ENCODE data around the gene OR11H7. TPM values are rescaled to one million over a fixed set of nuclear protein-coding genes. Genes with fewer than 3 reads are reported as not detected.

The OR11H7 gene
- polyA plus RNA-seq (2013): 0.07 TPM

- CTCF ChIA-PET: no interaction called here
- POLR2A ChIA-PET: no interaction called here
- peaks cover 0 to 3% (median 0%) of the 10 kb centered on the region in 5 experiments for H3K9me3 ChIP-seq (ENCODE audit: control extremely low read depth in 1 of 5, control insufficient read depth in 4 of 5, insufficient read depth in 2 of 5, low read depth in 1 of 5, low read length in 4 of 5)
- no peak within 1 kb of the TSS for H3K4me3 ChIP-seq (ENCODE audit: control insufficient read depth in 1 of 7, extremely low read depth in 1 of 7, insufficient read depth in 4 of 7, low read depth in 2 of 7, low read length in 6 of 7)
- DNase-seq: no peak
- no CpG with 5 or more reads among the region's 1 CpG for WGBS (ENCODE audit: insufficient coverage)
- peaks cover 0 to 1% (median 0%) of the 10 kb centered on the region in 5 experiments for H3K27me3 ChIP-seq (replicated peaks in 2 of 5; ENCODE audit: control insufficient read depth in 4 of 5, insufficient read depth in 5 of 5, low read length in 4 of 5)
- H3K36me3 ChIP-seq (ENCODE audit: control insufficient read depth in 4 of 4, insufficient read depth in 4 of 4, low read length in 3 of 4): no peaks in the 10 kb centered on the region
- H3K4me1 ChIP-seq (ENCODE audit: control extremely low read depth in 1 of 4, control insufficient read depth in 4 of 4, insufficient read depth in 4 of 4, low read length in 3 of 4): no peaks in the 10 kb centered on the region
- no peak within 1 kb of the TSS for H3K27ac ChIP-seq (ENCODE audit: insufficient read depth in 1 of 2, low read depth in 1 of 2, low read length in 2 of 2, poor library complexity in 1 of 2, severe bottlenecking in 2 of 2)
Measured at GRCh38 chr14:20228681-20229080, at the start of gene OR11H7. Gene OR11H7, plus strand, starts transcription at chr14:20228981.

GRCh38 chr14:20179218-20179617 is 49.6 kb upstream of the OR11H7 start:
- peaks cover 0 to 2% (median 0%) of the 10 kb centered on the region in 5 experiments for H3K9me3 ChIP-seq (ENCODE audit: control extremely low read depth in 1 of 5, control insufficient read depth in 4 of 5, insufficient read depth in 2 of 5, low read depth in 1 of 5, low read length in 4 of 5)
- H3K27ac ChIP-seq (ENCODE audit: insufficient read depth in 1 of 2, low read depth in 1 of 2, low read length in 2 of 2, poor library complexity in 1 of 2, severe bottlenecking in 2 of 2): no peak overlapping the region
- H3K36me3 ChIP-seq (ENCODE audit: control insufficient read depth in 4 of 4, insufficient read depth in 4 of 4, low read length in 3 of 4): no peaks in the 10 kb centered on the region
- ChIA-PET POLR2A (no interaction called here), CTCF (no interaction called here)
- 44% methylated on average over 5 of the region's 5 CpGs for WGBS (ENCODE audit: insufficient coverage)
- DNase-seq: peak in 2 of 3 donors; percentile 28 to 55
- peaks cover 0 to 18% (median 4%) of the 10 kb centered on the region in 4 experiments for H3K4me1 ChIP-seq (ENCODE audit: control extremely low read depth in 1 of 4, control insufficient read depth in 4 of 4, insufficient read depth in 4 of 4, low read length in 3 of 4)
- no peaks in the 10 kb centered on the region for H3K27me3 ChIP-seq (replicated peaks in 2 of 5; ENCODE audit: control insufficient read depth in 4 of 5, insufficient read depth in 5 of 5, low read length in 4 of 5)
- H3K4me3 ChIP-seq (ENCODE audit: control insufficient read depth in 1 of 7, extremely low read depth in 1 of 7, insufficient read depth in 4 of 7, low read depth in 2 of 7, low read length in 6 of 7): peak overlapping the region in 1 of 7 experiments; percentile 4

- CTCF ChIA-PET: no interaction called here
- H3K9me3 ChIP-seq (ENCODE audit: control extremely low read depth in 1 of 5, control insufficient read depth in 4 of 5, insufficient read depth in 2 of 5, low read depth in 1 of 5, low read length in 4 of 5): peaks cover 0 to 2% (median 0%) of the 10 kb centered on the region in 5 experiments
- no peaks in the 10 kb centered on the region for H3K36me3 ChIP-seq (ENCODE audit: control insufficient read depth in 4 of 4, insufficient read depth in 4 of 4, low read length in 3 of 4)
- POLR2A ChIA-PET: no interaction called here
- no peak overlapping the region for H3K4me3 ChIP-seq (ENCODE audit: control insufficient read depth in 1 of 7, extremely low read depth in 1 of 7, insufficient read depth in 4 of 7, low read depth in 2 of 7, low read length in 6 of 7)
- H3K27ac ChIP-seq (ENCODE audit: insufficient read depth in 1 of 2, low read depth in 1 of 2, low read length in 2 of 2, poor library complexity in 1 of 2, severe bottlenecking in 2 of 2): no peak overlapping the region
- WGBS (ENCODE audit: insufficient coverage): 70% methylated on average over 2 of the region's 2 CpGs
- no peaks in the 10 kb centered on the region for H3K27me3 ChIP-seq (replicated peaks in 2 of 5; ENCODE audit: control insufficient read depth in 4 of 5, insufficient read depth in 5 of 5, low read length in 4 of 5)
- H3K4me1 ChIP-seq (ENCODE audit: control extremely low read depth in 1 of 4, control insufficient read depth in 4 of 4, insufficient read depth in 4 of 4, low read length in 3 of 4): peaks cover 0 to 18% (median 4%) of the 10 kb centered on the region in 4 experiments
- no peak for DNase-seq
Measured at GRCh38 chr14:20179880-20180279, 48.9 kb upstream of the OR11H7 start.

- DNase-seq: no peak
- peaks cover 0 to 18% (median 4%) of the 10 kb centered on the region in 4 experiments for H3K4me1 ChIP-seq (ENCODE audit: control extremely low read depth in 1 of 4, control insufficient read depth in 4 of 4, insufficient read depth in 4 of 4, low read length in 3 of 4)
- 94% methylated on average over 2 of the region's 2 CpGs for WGBS (ENCODE audit: insufficient coverage)
- no peak overlapping the region for H3K4me3 ChIP-seq (ENCODE audit: control insufficient read depth in 1 of 7, extremely low read depth in 1 of 7, insufficient read depth in 4 of 7, low read depth in 2 of 7, low read length in 6 of 7)
- ChIA-PET CTCF (no interaction called here), POLR2A (no interaction called here)
- no peak overlapping the region for H3K27ac ChIP-seq (ENCODE audit: insufficient read depth in 1 of 2, low read depth in 1 of 2, low read length in 2 of 2, poor library complexity in 1 of 2, severe bottlenecking in 2 of 2)
- peaks cover 0 to 2% (median 0%) of the 10 kb centered on the region in 5 experiments for H3K9me3 ChIP-seq (ENCODE audit: control extremely low read depth in 1 of 5, control insufficient read depth in 4 of 5, insufficient read depth in 2 of 5, low read depth in 1 of 5, low read length in 4 of 5)
- no peaks in the 10 kb centered on the region for H3K36me3 ChIP-seq (ENCODE audit: control insufficient read depth in 4 of 4, insufficient read depth in 4 of 4, low read length in 3 of 4)
- no peaks in the 10 kb centered on the region for H3K27me3 ChIP-seq (replicated peaks in 2 of 5; ENCODE audit: control insufficient read depth in 4 of 5, insufficient read depth in 5 of 5, low read length in 4 of 5)
Measured at GRCh38 chr14:20180486-20180885, 48.3 kb upstream of the OR11H7 start.

- ChIA-PET CTCF (no interaction called here), POLR2A (no interaction called here)
- Histone ChIP-seq H3K36me3 (ENCODE audit: control insufficient read depth in 4 of 4, insufficient read depth in 4 of 4, low read length in 3 of 4) (no peaks in the 10 kb centered on the region), H3K4me3 (ENCODE audit: control insufficient read depth in 1 of 7, extremely low read depth in 1 of 7, insufficient read depth in 4 of 7, low read depth in 2 of 7, low read length in 6 of 7) (no peak overlapping the region), H3K27me3 (replicated peaks in 2 of 5; ENCODE audit: control insufficient read depth in 4 of 5, insufficient read depth in 5 of 5, low read length in 4 of 5) (no peaks in the 10 kb centered on the region), H3K4me1 (ENCODE audit: control extremely low read depth in 1 of 4, control insufficient read depth in 4 of 4, insufficient read depth in 4 of 4, low read length in 3 of 4) (peaks cover 0 to 11% (median 3%) of the 10 kb centered on the region in 4 experiments), H3K9me3 (ENCODE audit: control extremely low read depth in 1 of 5, control insufficient read depth in 4 of 5, insufficient read depth in 2 of 5, low read depth in 1 of 5, low read length in 4 of 5) (no peaks in the 10 kb centered on the region), H3K27ac (ENCODE audit: insufficient read depth in 1 of 2, low read depth in 1 of 2, low read length in 2 of 2, poor library complexity in 1 of 2, severe bottlenecking in 2 of 2) (no peak overlapping the region)
- DNase-seq: no peak
- WGBS (ENCODE audit: insufficient coverage): 76% methylated on average over 5 of the region's 5 CpGs
Measured at GRCh38 chr14:20184181-20184580, 44.6 kb upstream of the OR11H7 start.

GRCh38 chr14:20190596-20190995 is 38.2 kb upstream of the OR11H7 start, which contains the start of gene OR11G2:
Gene OR11G2, plus strand, starts transcription at chr14:20190896. Its CDS starts 6,542 bp downstream, at chr14:20197438.
- Histone ChIP-seq H3K9me3 (ENCODE audit: control extremely low read depth in 1 of 5, control insufficient read depth in 4 of 5, insufficient read depth in 2 of 5, low read depth in 1 of 5, low read length in 4 of 5) (no peaks in the 10 kb centered on the region), H3K4me1 (ENCODE audit: control extremely low read depth in 1 of 4, control insufficient read depth in 4 of 4, insufficient read depth in 4 of 4, low read length in 3 of 4) (no peaks in the 10 kb centered on the region), H3K4me3 (ENCODE audit: control insufficient read depth in 1 of 7, extremely low read depth in 1 of 7, insufficient read depth in 4 of 7, low read depth in 2 of 7, low read length in 6 of 7) (no peak within 1 kb of the TSS), H3K27ac (ENCODE audit: insufficient read depth in 1 of 2, low read depth in 1 of 2, low read length in 2 of 2, poor library complexity in 1 of 2, severe bottlenecking in 2 of 2) (no peak within 1 kb of the TSS), H3K27me3 (replicated peaks in 2 of 5; ENCODE audit: control insufficient read depth in 4 of 5, insufficient read depth in 5 of 5, low read length in 4 of 5) (no peaks in the 10 kb centered on the region), H3K36me3 (ENCODE audit: control insufficient read depth in 4 of 4, insufficient read depth in 4 of 4, low read length in 3 of 4) (no peaks in the 10 kb centered on the region)
- WGBS (ENCODE audit: insufficient coverage): 78% methylated on average over 1 of the region's 1 CpG
- DNase-seq: no peak
- ChIA-PET CTCF (interaction anchor here (1.4 kb wide), 1 partner anchor 10 kb away, joined by 3 read pairs; no protein-coding TSS in a partner anchor), POLR2A (no interaction called here)

- WGBS (ENCODE audit: insufficient coverage): 100% methylated on average over 2 of the region's 3 CpGs
Measured at GRCh38 chr14:20191396-20191795, 37.4 kb upstream of the OR11H7 start.

More at GRCh38 chr14:20191396-20191795, 37.4 kb upstream of the OR11H7 start:
- H3K27ac ChIP-seq (ENCODE audit: insufficient read depth in 1 of 2, low read depth in 1 of 2, low read length in 2 of 2, poor library complexity in 1 of 2, severe bottlenecking in 2 of 2): no peak overlapping the region
- H3K4me3 ChIP-seq (ENCODE audit: control insufficient read depth in 1 of 7, extremely low read depth in 1 of 7, insufficient read depth in 4 of 7, low read depth in 2 of 7, low read length in 6 of 7): no peak overlapping the region
- DNase-seq: no peak
- no peaks in the 10 kb centered on the region for H3K27me3 ChIP-seq (replicated peaks in 2 of 5; ENCODE audit: control insufficient read depth in 4 of 5, insufficient read depth in 5 of 5, low read length in 4 of 5)
- ChIA-PET CTCF (no interaction called here), POLR2A (no interaction called here)
- H3K9me3 ChIP-seq (ENCODE audit: control extremely low read depth in 1 of 5, control insufficient read depth in 4 of 5, insufficient read depth in 2 of 5, low read depth in 1 of 5, low read length in 4 of 5): no peaks in the 10 kb centered on the region
- no peaks in the 10 kb centered on the region for H3K36me3 ChIP-seq (ENCODE audit: control insufficient read depth in 4 of 4, insufficient read depth in 4 of 4, low read length in 3 of 4)
- H3K4me1 ChIP-seq (ENCODE audit: control extremely low read depth in 1 of 4, control insufficient read depth in 4 of 4, insufficient read depth in 4 of 4, low read length in 3 of 4): no peaks in the 10 kb centered on the region

All from common myeloid progenitor, CD34-positive (primary cell).